Embryonic facial prominence (tissue), 1 donor: ENCODE data around the gene OSM.

Experiments
- DNase-seq: peaks from one replicate; pipeline ENCODE4 v3.0.0-alpha.2; 2016; ENCODE audit errors: extremely low spot score

The OSM gene

DNA sequence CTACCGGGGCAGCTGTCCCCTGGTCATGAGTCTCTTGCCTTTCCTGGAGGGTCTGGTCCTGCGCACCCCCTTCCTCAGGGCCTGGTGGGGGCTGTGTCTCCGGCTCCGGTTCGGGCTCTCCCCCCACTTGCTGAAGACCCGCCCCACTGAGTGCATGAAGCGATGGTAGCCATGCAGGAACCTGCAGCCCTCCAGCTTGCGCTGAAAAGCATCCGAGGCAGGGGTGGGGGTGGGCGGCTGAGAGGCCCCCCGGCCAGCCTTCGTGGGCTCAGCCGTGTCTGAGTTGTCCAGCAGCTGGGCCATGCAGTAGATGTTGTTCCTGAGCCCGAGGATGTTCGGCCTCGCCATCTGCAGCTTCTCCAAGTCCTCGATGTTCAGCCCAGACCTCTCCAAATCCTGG is 2.8 kb downstream of the OSM start:
- DNase-seq = no peak

DNA sequence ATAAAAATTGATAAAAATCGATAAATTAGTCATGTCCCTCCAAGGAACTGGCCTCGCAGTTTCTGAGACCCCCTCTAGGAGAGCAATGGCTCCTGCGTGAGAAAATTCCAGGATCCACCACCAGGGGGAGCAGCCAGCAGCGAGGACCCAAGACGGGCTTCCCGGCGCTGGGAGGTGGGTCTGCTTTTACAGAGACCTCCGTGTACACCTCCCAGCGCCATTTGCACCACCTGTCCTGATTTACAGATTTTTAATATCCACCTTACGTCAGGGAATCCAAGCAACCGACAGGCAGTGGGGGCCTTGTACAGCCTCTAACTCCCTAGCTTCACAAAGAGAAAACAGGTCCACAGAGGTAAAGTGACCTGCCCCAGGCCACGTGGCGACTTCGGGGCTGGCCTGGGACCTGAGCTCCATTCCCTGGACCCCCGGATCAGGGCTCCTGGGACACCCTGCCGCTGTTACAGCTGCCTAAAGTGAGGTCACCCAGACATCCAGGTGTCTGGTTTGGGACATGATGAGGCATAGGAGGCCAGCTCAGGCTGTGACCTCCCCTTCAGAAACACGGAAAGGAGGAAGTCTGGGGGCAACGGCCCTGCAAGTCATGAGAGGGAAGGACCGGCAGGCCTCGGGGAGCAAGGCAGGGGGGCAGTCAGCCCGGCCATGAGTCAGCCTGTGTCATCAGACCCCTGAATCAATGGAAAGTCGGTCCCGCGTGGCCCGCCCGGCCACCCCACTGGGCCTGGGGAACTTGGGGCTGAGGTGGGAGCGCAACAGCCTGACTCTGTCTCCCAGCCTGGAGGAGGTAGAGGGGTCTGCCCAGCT is 3.5 kb downstream of the OSM start:
- DNase-seq = no peak

DNA sequence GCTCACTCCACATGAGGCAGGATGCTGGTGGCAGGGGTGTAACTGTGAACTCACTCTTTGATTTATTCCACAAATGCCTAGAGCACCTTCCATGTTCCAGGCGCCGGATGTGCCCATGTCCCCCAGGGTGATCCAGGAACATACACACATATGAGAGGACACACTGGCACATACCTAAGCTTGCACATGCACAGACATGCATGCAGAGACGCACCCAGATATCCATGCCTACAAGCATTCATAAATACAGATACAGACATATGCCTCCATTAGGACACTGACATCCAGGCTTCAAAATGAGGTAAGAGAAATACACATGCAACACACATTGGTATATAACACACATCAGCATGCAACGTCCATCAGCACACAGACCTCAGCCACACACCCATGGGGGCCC is 4.5 kb downstream of the OSM start:
- no peak for DNase-seq

DNA sequence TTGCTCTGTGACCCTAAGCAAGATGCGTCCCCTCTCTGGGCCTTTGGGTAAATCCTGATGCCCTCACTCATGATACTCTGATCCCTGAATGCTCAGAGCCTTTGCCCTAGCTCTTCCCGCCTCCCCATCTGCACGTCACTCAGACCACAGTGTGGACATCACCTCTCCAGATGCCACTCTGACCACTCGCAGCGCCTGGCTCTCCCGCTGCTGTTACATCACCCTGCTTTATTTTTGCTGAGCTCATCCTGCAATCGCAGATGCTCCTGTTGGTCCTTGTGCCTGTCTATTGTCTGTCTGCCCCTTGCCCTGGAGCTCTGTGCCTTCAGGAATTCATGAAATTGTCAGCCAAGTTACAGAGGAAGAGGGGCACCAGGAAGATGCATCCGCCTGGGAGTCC is 5.5 kb downstream of the OSM start:
- DNase-seq = no peak

DNA sequence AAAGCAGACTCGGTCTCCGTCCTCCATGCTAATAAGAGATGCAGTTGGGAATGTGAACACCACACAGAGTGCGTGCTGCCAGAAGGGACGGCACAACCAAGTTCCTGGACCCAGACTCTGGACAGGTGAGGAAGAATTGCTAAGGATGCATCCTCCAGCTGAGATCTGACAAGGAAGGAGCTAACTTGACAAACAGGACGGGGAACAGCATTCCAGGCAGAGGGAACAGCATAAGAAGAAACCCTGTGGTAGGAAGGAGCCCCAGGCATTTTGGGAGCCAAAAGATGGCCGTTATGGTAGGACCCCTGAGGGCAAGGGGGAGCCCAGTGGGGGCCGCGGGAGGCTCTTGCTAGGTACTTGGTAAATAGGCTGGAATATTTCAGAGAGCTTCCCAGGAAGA is 6.0 kb downstream of the OSM start:
- no peak for DNase-seq

DNA sequence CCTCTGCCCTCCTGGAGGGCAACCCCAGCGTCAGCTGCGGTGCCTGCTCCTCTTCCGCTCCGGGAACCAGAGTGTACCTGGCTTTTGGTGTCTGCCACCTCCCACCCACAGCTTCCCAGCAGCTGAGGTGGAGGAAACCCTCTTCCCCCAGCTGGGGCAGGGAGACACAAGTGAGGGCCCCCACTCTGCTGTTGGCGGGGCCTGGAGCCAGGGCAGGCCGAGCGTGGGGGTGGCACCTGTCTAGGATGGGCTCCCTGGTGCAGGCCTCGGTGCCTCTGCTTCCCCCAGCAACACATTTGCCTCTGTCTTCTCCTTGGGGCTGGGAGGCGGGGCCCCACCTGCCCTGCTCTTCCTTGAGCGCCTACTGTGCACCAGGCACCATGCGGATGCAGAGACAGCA is 6.4 kb downstream of the OSM start:
- no peak for DNase-seq

DNA sequence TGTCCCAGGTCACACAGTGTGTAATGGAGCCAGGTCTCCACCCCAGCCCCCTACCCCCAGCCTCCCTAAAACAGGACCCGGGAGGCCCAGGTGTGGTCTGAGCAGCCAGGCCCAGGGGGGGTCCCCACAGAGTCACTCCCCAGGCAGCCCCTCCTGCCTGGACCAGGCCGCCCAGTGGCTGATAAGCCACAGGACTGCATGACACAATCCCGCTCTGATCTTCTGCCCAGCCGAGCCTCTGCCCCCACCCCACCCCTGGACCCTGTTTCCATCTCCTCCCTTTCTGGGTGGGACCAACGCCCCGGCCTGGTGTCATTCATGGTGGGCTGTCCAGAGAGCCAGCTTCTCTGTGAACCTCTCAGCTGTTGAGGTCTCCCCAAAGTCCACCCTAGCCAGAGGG is 12.3 kb downstream of the OSM start:
- no peak for DNase-seq

DNA sequence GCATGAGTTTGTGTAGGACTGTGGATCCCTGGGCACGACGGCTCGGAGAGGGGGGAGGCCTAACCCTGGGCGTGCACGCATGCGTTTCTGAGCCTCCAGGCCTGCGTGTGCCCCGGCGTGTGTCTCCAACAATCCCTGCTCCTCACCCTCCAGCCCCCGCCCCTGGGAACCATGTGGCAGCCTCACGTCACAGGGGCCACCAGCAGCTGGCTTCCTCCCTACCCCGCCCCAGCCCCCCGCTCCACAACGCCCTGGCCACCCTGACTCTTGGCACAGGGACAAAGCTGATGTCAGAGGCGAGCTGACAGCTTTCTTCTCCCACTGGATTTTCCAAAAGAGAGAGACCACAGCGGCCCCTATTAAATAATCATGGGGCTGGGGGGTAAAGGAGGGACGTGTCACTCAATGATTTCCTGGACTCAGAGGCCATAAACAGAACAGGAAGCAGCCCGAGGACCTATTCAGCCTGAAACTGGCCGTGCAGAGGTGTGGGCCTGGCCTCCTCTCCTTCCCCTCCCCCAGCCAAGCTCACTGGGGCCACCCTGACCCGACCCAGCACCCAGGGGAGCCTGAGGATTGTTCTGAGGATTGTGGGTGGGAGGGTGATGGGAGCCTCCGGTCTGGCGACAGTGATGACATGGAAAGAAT is 13.3 kb downstream of the OSM start:
- DNase-seq = peak; percentile 63

DNA sequence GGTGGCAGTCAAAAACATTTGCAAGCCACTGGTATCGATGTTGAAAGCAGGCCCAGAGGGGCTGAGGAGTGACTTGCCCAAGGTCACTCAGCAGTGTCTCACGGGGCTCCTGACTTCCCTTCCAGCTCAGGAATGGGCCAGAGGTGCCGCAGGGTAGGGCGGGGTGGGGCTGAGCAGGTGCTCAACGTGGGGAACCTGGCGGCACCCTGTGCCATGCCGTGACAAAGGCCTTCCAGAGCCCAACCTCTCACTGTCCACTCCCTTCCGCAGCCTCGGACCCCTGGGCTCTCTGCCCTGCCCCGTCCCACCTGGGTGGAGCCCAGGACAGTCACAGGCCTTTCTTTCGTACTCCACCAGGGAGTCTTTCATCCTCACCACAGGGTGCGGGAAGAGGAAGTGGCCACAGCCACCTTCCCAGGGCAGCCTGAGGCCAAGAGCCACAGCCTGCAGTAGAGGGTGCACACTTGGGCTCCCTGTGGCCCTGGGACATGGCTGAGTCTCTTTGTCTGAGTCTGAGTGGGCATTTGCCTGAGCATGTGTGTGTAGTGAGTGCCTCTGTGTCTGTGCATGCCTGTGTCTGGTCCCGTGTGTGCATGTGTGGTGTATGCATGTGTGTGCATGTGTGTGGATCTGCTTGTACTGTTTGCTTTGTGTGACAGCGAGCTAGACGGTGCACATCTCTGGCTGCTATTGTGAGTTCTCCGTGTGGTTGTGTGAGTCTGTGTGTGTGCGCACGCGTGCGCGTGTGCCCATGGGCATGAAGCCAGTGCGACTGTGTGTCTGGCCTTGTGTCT is 14.0 kb downstream of the OSM start:
- DNase-seq = no peak

DNA sequence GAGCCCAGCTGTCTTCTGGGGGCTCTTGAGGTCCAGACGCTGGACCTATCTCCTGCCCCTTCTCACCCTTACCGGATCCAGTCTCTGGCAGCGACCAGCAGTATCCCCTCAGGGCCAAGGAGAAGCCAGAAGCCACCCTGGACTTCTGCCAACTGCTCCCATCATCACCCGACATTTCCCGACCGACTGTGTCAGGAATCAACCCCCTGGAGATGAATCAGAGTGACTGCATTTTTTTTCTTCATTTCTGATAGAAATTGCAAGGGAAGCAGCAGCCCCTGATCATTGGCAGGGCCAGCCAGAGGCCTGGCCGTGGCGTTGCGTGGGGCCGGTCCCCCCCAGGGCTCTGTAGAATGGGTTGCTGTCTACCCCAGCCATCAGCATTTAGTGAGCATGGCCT is 14.9 kb downstream of the OSM start:
- DNase-seq = no peak

DNA sequence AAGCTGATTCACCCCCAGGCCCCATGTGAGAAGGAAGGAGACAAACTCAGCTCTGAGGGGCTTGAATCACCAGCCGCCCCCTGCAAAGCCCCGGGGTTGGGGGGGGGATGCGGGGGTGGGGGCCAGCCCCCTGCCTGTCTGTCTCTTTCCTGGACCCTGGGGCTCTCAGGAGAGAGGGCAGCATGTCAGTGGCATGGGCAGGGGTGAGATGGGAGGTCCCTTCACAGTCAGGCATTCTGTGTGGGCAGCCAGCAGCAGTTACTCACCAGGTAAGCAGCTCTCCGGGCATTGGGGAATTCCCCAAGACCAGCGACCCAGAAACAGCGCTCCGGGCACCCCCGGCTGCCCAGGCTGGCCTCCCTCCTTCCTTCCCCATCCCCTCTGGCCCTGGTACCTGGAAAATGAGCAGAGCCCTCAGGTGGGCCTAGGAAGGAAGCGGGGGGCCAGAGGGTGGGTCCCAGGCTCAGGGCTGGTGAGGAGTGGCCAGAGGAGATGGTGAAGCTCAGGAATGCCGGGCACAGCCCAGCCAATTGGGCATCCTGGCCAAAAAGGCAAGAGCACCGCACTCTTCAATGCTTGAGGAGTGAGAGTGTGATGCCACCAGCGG is 15.9 kb downstream of the OSM start:
- no peak for DNase-seq

DNA sequence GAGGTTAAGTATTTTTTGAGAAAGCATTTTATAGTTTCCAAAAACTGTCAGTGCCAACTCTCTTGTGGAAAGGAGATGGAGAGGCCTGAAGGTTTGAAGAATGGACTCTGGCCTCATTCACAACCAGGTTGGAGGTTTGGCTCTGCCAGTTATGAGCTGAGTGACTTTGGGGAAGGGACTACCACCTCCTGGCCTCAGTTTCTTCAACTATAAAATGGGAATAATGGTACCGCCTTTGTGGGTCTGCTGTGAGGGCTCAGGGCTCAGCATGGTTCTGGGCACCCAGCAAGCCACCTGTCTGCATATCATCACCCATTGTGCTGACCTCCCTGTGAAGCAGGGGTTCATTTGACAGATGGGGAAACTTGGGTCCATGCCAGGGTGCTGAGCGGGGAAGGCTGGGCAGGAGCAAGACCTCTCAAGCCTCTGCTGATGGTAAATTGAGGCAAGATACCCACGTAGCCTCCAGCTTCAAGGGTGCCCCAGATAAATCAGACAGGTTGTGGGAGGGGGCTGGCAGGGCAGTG is 16.5 kb downstream of the OSM start:
- no peak for DNase-seq

DNA sequence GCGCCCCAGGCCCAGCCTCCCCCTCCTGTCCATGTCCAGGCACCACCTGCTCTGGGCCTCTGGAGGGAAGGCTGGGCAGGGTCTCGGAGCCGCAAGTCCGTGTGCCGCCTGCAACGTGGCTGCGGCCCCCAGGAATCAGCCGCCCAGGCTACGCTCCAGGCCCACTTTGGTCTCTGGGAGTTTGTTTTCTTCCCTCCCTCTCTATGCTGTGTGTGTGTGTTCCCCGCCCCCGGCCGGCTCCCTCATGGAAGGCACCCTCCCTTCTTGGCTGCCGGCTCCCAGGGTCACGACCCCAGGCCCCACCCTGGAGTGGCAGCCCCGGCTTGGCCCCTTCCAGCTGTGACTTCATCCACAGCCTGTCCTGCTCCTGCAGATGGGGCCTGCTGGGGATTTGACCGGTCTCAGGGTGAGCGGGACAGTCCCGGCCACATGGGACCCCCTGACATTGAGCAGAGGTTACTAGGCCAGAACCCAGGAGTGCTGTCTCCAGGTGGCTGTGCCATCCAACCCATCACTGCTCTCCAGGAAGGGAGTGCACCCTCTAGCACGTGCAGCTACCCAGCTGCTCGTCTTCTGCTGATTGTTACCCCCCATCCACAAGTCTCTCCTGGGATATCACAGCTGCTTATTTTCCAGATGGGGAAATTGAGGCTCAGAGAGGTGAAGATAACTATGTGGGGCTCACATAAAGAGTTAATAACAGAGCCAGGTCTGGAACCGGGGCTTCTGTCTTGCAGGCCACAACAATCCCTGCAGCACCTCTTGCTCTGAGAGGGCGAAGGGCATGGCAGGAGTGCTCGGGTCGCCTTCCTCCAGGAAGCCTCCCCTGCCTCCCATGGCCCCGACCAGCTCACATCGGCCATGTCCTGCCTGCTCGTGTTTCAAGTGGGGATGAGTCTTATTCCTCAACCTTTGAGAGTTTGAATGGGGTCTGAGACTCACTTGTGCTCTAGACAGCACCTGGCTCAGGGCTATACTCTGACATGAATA is 17.3 kb downstream of the OSM start:
- DNase-seq = no peak

DNA sequence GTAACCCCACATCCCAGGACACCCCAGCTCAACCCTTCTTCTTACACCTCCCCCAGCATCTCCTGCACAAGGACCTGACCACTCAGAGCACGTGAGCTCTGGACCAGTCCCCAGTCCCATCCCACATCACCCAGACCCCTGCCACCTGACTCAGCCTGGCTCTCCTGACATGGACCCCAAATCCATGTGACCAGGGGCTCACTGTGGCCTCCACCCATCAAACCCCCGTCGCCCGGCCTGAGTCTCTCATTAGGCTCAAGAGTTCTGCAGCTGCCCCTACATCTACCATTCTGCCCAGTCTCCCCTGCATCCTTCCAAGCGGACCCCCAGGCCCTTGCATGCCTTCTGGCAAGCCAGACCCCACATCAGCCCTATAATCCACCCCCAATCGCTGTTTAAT is 18.2 kb downstream of the OSM start:
- DNase-seq = no peak

DNA sequence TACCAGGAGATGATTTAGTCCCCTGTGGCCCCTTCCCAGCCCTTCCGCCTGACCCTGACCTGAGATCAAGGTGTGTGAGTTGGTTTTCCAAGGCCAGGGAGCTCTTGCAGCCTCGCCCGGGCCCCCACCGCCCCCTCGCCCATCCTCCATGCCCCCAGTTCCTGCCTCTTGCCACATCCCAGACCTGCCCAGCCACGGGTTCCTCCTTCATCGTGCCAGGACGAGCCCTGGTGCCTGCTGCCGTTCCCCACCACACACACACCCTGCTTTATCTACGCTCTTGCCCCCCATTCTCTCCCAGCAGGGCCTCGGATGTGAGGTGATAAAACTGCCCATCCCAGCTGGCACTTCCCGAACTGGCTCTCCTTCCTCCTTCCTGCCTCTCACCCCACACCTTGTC is 18.7 kb downstream of the OSM start:
- DNase-seq = no peak

DNA sequence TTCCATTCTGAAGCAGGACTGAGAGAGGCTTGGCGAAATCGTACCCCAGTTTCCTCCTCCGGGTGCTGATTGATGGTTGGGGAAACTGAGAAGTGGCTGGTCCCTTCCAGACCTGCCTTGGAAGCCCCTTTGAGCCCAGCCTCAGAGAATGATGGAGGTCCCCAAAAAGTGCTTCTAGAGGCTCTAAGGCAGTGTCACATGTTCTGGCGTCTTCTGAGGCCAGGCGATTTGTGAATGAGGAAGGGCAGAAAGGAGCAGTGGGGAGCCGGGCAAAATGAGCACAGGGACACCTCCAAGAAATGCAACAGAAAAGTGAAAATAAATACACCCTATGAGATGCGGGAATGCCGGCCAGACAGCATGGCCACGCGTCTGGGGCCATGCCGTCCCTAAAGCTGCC is 19.1 kb downstream of the OSM start:
- DNase-seq = no peak

DNA sequence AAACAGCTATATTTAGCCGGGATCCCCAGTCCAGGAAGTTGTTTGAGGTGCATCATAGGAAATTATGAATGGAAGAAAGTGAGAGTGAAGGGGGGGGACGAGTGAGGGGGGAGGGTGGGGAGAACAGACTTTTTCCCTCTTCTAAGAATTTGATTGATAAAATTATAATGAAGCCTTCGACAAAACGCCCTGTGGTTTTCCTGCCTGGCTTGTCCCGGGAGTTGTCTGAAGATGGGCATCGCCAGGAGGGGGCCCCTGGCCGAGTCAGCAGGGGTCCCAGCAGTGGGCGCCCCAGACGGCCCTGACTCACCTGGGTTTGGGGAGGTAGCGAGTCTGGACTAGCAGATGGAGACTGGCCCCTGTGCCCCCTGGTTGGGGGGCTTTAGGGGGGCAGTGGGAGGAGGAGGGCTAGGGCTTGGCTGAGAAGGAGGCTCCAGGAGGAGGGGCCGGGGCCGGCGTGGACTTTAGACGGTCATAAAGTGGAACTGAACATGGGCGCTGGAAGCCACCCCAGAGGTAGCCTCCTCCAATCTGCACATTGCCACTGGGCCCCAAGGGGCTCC is 19.8 kb downstream of the OSM start:
- no peak for DNase-seq

DNA sequence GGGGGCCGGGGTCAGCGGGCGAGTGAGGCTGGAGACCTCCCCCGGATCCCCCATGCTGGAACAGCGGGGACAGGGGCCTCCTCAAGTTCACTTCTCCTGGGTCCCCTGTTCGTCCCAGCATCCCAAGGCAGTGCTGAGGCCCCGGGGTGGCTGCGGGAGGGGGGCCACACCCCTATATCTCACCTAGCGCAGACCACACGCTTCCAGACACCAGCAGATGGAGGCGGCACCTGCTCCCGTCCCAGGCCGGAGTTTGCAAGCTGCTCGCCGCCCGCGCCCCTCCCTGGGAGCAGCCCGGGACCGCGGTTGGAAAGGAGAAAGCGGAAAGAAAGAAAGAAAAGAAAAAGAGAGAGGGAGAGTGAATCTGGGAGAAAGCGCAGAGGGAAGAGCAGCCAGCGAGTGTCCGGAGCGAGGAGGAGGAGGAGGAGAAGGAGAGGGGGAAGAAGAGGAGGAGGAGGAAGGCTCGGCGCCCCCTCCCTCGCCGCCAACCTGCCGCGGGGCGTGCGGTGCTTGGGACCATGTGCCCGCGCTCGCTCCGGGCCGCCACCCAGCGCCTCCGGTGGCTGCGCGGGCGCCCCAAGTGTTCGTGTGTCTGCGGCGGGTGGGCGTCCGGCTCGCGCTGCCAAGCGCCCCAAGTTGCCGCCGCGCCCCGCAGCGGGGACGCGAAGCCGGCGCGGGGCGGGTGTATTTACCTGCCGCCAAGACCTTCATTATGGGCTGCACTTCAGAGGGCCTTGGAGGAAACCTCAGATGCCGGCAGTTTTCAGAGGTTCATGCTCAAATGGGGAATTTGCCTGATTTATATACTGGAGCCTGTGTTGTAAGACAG is 20.5 kb downstream of the OSM start, which contains the start of gene LIF:
Gene LIF, minus strand, starts transcription at position 775 of the 829 bp plus-strand sequence. Its CDS starts 64 bp downstream, at position 711.
- DNase-seq = no peak

DNA sequence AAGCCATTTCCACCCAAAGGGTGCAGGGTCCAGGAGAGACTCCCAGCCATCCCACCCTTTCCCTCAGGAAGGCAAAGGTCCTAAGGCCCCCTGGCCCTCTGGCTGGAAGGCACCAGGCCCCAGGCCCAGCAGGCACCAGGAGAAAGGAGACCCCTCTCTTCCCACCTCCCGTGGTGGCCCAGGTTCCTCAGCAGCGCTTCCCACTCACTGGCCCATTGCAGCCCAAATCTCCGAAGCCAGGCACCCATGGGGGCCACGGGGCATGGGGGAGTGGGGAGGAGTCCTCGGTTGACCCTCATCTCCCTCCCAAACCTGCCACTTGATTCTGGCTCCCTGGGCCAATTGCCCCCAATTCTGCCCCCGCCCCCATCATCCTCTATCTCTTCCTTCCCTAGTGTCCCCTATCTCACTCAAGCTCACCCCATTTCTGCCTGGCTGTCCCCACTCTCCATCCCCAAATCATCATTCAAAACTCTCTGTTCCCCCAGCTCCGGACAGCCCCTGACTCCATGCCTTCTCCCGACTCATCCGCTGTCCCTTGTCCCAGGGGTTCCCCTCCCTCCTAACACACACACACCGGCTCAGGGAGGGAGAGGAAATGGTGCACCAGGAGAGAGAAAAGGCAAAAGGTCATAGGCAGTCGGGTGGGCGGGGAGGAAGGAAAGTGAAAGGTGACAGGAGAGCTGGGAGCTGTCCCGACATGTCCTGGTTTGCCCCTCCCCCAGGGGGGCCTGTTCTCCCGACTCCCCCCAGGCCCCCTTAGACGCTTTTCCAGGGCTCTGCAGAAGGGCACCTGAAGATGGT is 21.3 kb downstream of the OSM start:
- DNase-seq = no peak
